T-cell (primary cell): ENCODE results near the gene PHF21A. TPM values are rescaled to one million over a fixed set of nuclear protein-coding genes. Genes with fewer than 3 reads are reported as not detected.
A peak's percentile ranks its signal among the peaks of the same experiment; 100 is the strongest.

Source experiments
- ATAC-seq, 4 experiments: fragments of 200-7000 bp in 3 of 4; fragments of 150-1000 bp in 1 of 4; cut with Tn5 transposase; replicated peaks in 1 of 4; 1 replicate in 3 of 4; 2 replicates in 1 of 4; pipeline ENCODE4 v1.10.0; 2021; ENCODE audit warnings: moderate library complexity in 3 of 4, mild to moderate bottlenecking in 2 of 4, moderate number of reproducible peaks in 1 of 4
- CTCF ChIA-PET, 2 donors: fragments of 300-600 bp; sonication (Branson Sonifier 250); formaldehyde crosslinking; loops; one replicate each; lab custom pipeline; 2022; ENCODE audit warnings: antibody characterized with exemption in 2 of 2; lab: Charles Lee
- POLR2A ChIA-PET, 2 donors: fragments of 300-600 bp; sonication (Branson Sonifier 250); formaldehyde crosslinking; loops; one replicate each; lab custom pipeline; 2022; ENCODE audit warnings: antibody characterized with exemption in 2 of 2; lab: Charles Lee
- DNase-seq, 35 experiments: peaks; one replicate each; pipeline versions ENCODE4 v3.0.0 to v3.0.0-alpha.2; 2013 to 2023
- H3K27ac ChIP-seq: one replicate; pipeline ENCODE4 v1.5.1; 2013; ENCODE audit warnings: low read length
- H3K27me3 ChIP-seq, 2 experiments: replicated peaks in 1 of 2; 1 replicate in 1 of 2; 2 replicates in 1 of 2; pipeline versions ENCODE4 v1.6.1 to v1.7.0; 2013; ENCODE audit warnings: low read length in 1 of 2, mixed read lengths in 1 of 2; ENCODE audit not compliant: control insufficient read depth in 2 of 2, insufficient read depth in 2 of 2; ENCODE audit errors: extremely low read depth in 1 of 2
- H3K36me3 ChIP-seq, 2 donors: 1 replicate in 1 of 2; 2 replicates in 1 of 2; pipeline versions ENCODE4 v1.6.1 to v1.7.0; 2013; ENCODE audit warnings: low read length in 1 of 2; ENCODE audit not compliant: control insufficient read depth in 2 of 2, insufficient read depth in 1 of 2; ENCODE audit errors: extremely low read depth in 1 of 2
- H3K4me1 ChIP-seq, 2 experiments: 1 replicate in 1 of 2; 2 replicates in 1 of 2; pipeline versions ENCODE4 v1.6.1 to v1.7.0; 2013; ENCODE audit warnings: low read length in 2 of 2, mixed read lengths in 1 of 2; ENCODE audit not compliant: insufficient read depth in 2 of 2, control insufficient read depth in 1 of 2; ENCODE audit errors: extremely low read depth in 1 of 2
- H3K4me3 ChIP-seq, 2 donors: 1 replicate in 1 of 2; 2 replicates in 1 of 2; pipeline versions ENCODE4 v1.5.1 to v1.7.0; 2013; ENCODE audit warnings: mild to moderate bottlenecking in 2 of 2, low read length in 1 of 2, moderate library complexity in 1 of 2; ENCODE audit not compliant: control insufficient read depth in 1 of 2; ENCODE audit errors: extremely low read depth in 1 of 2
- H3K9me3 ChIP-seq: 2 replicates; pipeline ENCODE4 v1.7.0; 2013
- H3K27ac Mint-ChIP-seq, 2 donors: one replicate each; pipeline ENCODE4 v1.8.0; 2020 to 2021; ENCODE audit warnings: mild to moderate bottlenecking in 2 of 2, mixed read lengths in 2 of 2
- H3K27me3 Mint-ChIP-seq, 2 donors: one replicate each; pipeline ENCODE4 v1.8.0; 2021 to 2022; ENCODE audit warnings: mixed read lengths in 2 of 2
- H3K36me3 Mint-ChIP-seq: one replicate; pipeline ENCODE4 v1.8.0; 2021; ENCODE audit warnings: mixed read lengths
- H3K4me1 Mint-ChIP-seq, 3 donors: one replicate each; pipeline ENCODE4 v1.8.0; 2020 to 2022; ENCODE audit warnings: mixed read lengths in 3 of 3, mild to moderate bottlenecking in 1 of 3
- H3K4me3 Mint-ChIP-seq, 3 donors: one replicate each; pipeline ENCODE4 v1.8.0; 2020 to 2022; ENCODE audit warnings: mild to moderate bottlenecking in 3 of 3, mixed read lengths in 3 of 3, moderate library complexity in 3 of 3
- H3K9me3 Mint-ChIP-seq, 3 donors: one replicate each; pipeline ENCODE4 v1.8.0; 2020 to 2022; ENCODE audit warnings: mixed read lengths in 3 of 3
- WGBS: methylation state at CpG from one replicate; pipeline ENCODE4 v1.1.5; 2013; ENCODE audit warnings: missing lambda C conversion rate; ENCODE audit not compliant: insufficient coverage; 5-methylcytosine and 5-hydroxymethylcytosine counted together
- total RNA-seq, 35 experiments: library from RNA in 6 of 35; stranded (reverse) in 6 of 35; fragments of 120-200 nt in 1 of 35; gene quantifications; one replicate each; pipeline versions ENCODE4 v1.2.1 to v1.2.4 and lab custom pipeline; 2013 to 2026

The PHF21A gene
- total RNA-seq, 5 donors from 2014 or later (not counting 1 experiment from before 2014, with no cell fraction given): 45.5 to 82.9 (median 57.4) TPM

GRCh38 chr11:45993531-45994001 lies 127.7 kb downstream of the PHF21A start:
- ChIA-PET CTCF (interaction anchor here in 1 of 2 donors (1.5 kb wide), 1 partner anchor 28 kb away, joined by 5 read pairs; no protein-coding TSS in a partner anchor), POLR2A (interaction anchor here in 1 of 2 donors (1.1 kb wide), 1 partner anchor 10 kb away, joined by 4 read pairs; no protein-coding TSS in a partner anchor)
- Mint-ChIP-seq H3K27me3 (no peaks in the 10 kb centered on the region), H3K4me1 (peaks cover 16 to 26% (median 25%) of the 10 kb centered on the region in 3 donors), H3K4me3 (no peak overlapping the region), H3K9me3 (no peaks in the 10 kb centered on the region), H3K36me3 (no peaks in the 10 kb centered on the region), H3K27ac (no peak overlapping the region)
- ATAC-seq (no peak), DNase-seq (no peak)
- 92% methylated on average over 6 of the region's 6 CpGs for WGBS
- Histone ChIP-seq H3K4me1 (no peaks in the 10 kb centered on the region), H3K36me3 (no peaks in the 10 kb centered on the region), H3K27ac (no peak overlapping the region), H3K27me3 (no peaks in the 10 kb centered on the region), H3K4me3 (no peak overlapping the region), H3K9me3 (no peaks in the 10 kb centered on the region)

GRCh38 chr11:45988921-45989320 lies 132.3 kb downstream of the PHF21A start:
- CTCF ChIA-PET: no interaction called here
- no peaks in the 10 kb centered on the region for H3K27me3 Mint-ChIP-seq
- no peaks in the 10 kb centered on the region for H3K9me3 Mint-ChIP-seq
- ATAC-seq: no peak
- WGBS: no CpG with 5 or more reads among the region's 1 CpG
- H3K4me3 Mint-ChIP-seq: no peak overlapping the region
- H3K36me3 Mint-ChIP-seq: no peaks in the 10 kb centered on the region
- no peak overlapping the region for H3K4me3 ChIP-seq
- no peaks in the 10 kb centered on the region for H3K27me3 ChIP-seq
- no peaks in the 10 kb centered on the region for H3K9me3 ChIP-seq
- peaks cover 23 to 40% (median 39%) of the 10 kb centered on the region in 3 donors for H3K4me1 Mint-ChIP-seq
- DNase-seq: no peak
- POLR2A ChIA-PET: no interaction called here
- H3K27ac Mint-ChIP-seq: no peak overlapping the region
- H3K36me3 ChIP-seq: no peaks in the 10 kb centered on the region
- no peaks in the 10 kb centered on the region for H3K4me1 ChIP-seq
- no peak overlapping the region for H3K27ac ChIP-seq

GRCh38 chr11:45985212-45985611 lies 136.0 kb downstream of the PHF21A start:
- Mint-ChIP-seq H3K27me3 (no peaks in the 10 kb centered on the region), H3K4me3 (no peak overlapping the region), H3K36me3 (no peaks in the 10 kb centered on the region), H3K9me3 (no peaks in the 10 kb centered on the region), H3K4me1 (peaks cover 25 to 40% (median 37%) of the 10 kb centered on the region in 3 donors), H3K27ac (peak overlapping the region; percentile 30 to 50)
- WGBS: no CpG with 5 or more reads among the region's 1 CpG
- Histone ChIP-seq H3K4me3 (no peak overlapping the region), H3K27me3 (no peaks in the 10 kb centered on the region), H3K36me3 (no peaks in the 10 kb centered on the region), H3K9me3 (no peaks in the 10 kb centered on the region), H3K27ac (no peak overlapping the region), H3K4me1 (peaks cover 0 to 4% of the 10 kb centered on the region in 2 experiments)
- POLR2A ChIA-PET: no interaction called here
- CTCF ChIA-PET: no interaction called here
- ATAC-seq: no peak
- no peak for DNase-seq

GRCh38 chr11:45984192-45984591 lies 137.1 kb downstream of the PHF21A start:
- Histone ChIP-seq H3K9me3 (no peaks in the 10 kb centered on the region), H3K36me3 (peaks cover 0 to 5% of the 10 kb centered on the region in 2 donors), H3K4me3 (no peak overlapping the region), H3K27me3 (no peaks in the 10 kb centered on the region), H3K4me1 (peaks cover 0 to 4% of the 10 kb centered on the region in 2 experiments), H3K27ac (no peak overlapping the region)
- DNase-seq (no peak), ATAC-seq (no peak)
- Mint-ChIP-seq H3K4me1 (peaks cover 24 to 40% (median 37%) of the 10 kb centered on the region in 3 donors), H3K36me3 (peaks cover 7% of the 10 kb centered on the region), H3K4me3 (no peak overlapping the region), H3K9me3 (no peaks in the 10 kb centered on the region), H3K27me3 (no peaks in the 10 kb centered on the region), H3K27ac (no peak overlapping the region)
- ChIA-PET POLR2A (no interaction called here), CTCF (interaction anchor here in 1 of 2 donors (2.2 kb wide), 1 partner anchor 19 kb away, joined by 8 read pairs; no protein-coding TSS in a partner anchor)
- WGBS: 98% methylated on average over 8 of the region's 9 CpGs

GRCh38 chr11:45983471-45983845 lies 137.8 kb downstream of the PHF21A start:
- H3K9me3 Mint-ChIP-seq: no peaks in the 10 kb centered on the region
- ATAC-seq (no peak), DNase-seq (no peak)
- POLR2A ChIA-PET: interaction anchor here in 1 of 2 donors (1.0 kb wide), 1 partner anchor 11 kb away, joined by 4 read pairs; no protein-coding TSS in a partner anchor
- Histone ChIP-seq H3K27me3 (no peaks in the 10 kb centered on the region), H3K27ac (no peak overlapping the region), H3K36me3 (peaks cover 0 to 11% of the 10 kb centered on the region in 2 donors), H3K4me3 (no peak overlapping the region), H3K9me3 (no peaks in the 10 kb centered on the region), H3K4me1 (peaks cover 0 to 4% of the 10 kb centered on the region in 2 experiments)
- WGBS: 100% methylated on average over 1 of the region's 4 CpGs
- CTCF ChIA-PET: interaction anchor here (0.7 to 2.2 kb wide), 3 partner anchors 18 to 204 kb away, joined by 3 to 8 read pairs (median 4); no protein-coding TSS in a partner anchor
- peaks cover 24 to 40% (median 37%) of the 10 kb centered on the region in 3 donors for H3K4me1 Mint-ChIP-seq
- peaks cover 10% of the 10 kb centered on the region for H3K36me3 Mint-ChIP-seq
- H3K4me3 Mint-ChIP-seq: no peak overlapping the region
- no peak overlapping the region for H3K27ac Mint-ChIP-seq
- no peaks in the 10 kb centered on the region for H3K27me3 Mint-ChIP-seq

GRCh38 chr11:45982656-45983470 lies 138.4 kb downstream of the PHF21A start:
- no peak overlapping the region for H3K4me3 Mint-ChIP-seq

More at GRCh38 chr11:45982656-45983470, 138.4 kb downstream of the PHF21A start:
- Mint-ChIP-seq H3K36me3 (peaks cover 12% of the 10 kb centered on the region), H3K27ac (peak overlapping the region in 1 of 2 donors; percentile 23), H3K27me3 (no peaks in the 10 kb centered on the region), H3K4me1 (peaks cover 24 to 39% (median 34%) of the 10 kb centered on the region in 3 donors), H3K9me3 (no peaks in the 10 kb centered on the region)
- Histone ChIP-seq H3K4me1 (peaks cover 0 to 4% of the 10 kb centered on the region in 2 experiments), H3K4me3 (no peak overlapping the region), H3K27me3 (no peaks in the 10 kb centered on the region), H3K9me3 (no peaks in the 10 kb centered on the region), H3K36me3 (peaks cover 0 to 16% of the 10 kb centered on the region in 2 donors), H3K27ac (no peak overlapping the region)
- ChIA-PET CTCF (interaction anchor here (0.7 to 2.2 kb wide), 3 partner anchors 18 to 205 kb away, joined by 3 to 8 read pairs (median 4); no protein-coding TSS in a partner anchor), POLR2A (interaction anchor here in 1 of 2 donors (0.6 to 1.0 kb wide), 2 partner anchors 11 to 1214 kb away, joined by 4 to 8 read pairs; no protein-coding TSS in a partner anchor)
- ATAC-seq (no peak), DNase-seq (no peak)
- no CpG with 5 or more reads among the region's 8 CpGs for WGBS
